GM12878 (cell line): Measurements from ENCODE around the gene DCTN4. TPM values are rescaled to one million over a fixed set of nuclear protein-coding genes. Genes with fewer than 3 reads are reported as not detected.

Experiments used
- ATAC-seq: fragments of 200-7000 bp; cut with Tn5 transposase; 3 replicates; pipeline ENCODE4 v1.9.1; 2020; ENCODE audit warnings: mild to moderate bottlenecking, moderate library complexity
- BruUV-seq: library from RNA; stranded (reverse); fragments of 400-500 nt; replicated peaks from 2 replicates; lab custom pipeline; 2021; lab: Mats Ljungman, UMichigan
- CTCF ChIA-PET: fragments of 300-600 bp; sonication (Branson Sonifier 250); formaldehyde crosslinking; extraction: SDS; loops from one replicate; lab custom pipeline; 2021; ENCODE audit warnings: inconsistent platforms; lab: Yijun Ruan, JAX
- POLR2A ChIA-PET: fragments of 350-600 bp; formaldehyde crosslinking; extraction: SDS; loops from one replicate; lab custom pipeline; 2021; ENCODE audit warnings: inconsistent platforms; lab: Charles Lee
- RAD21 ChIA-PET: fragments of 300-600 bp; sonication (Branson Sonifier 250); formaldehyde crosslinking; loops from one replicate; lab custom pipeline; 2023; ENCODE audit warnings: antibody characterized with exemption; ENCODE audit not compliant: unreplicated experiment; lab: Charles Lee
- SMC1A ChIA-PET: fragments of 300-600 bp; sonication (Branson Sonifier 250); formaldehyde crosslinking; loops from one replicate; lab custom pipeline; 2023; ENCODE audit not compliant: unreplicated experiment, uncharacterized antibody; lab: Charles Lee
- DNase-seq: peaks from one replicate; pipeline ENCODE4 v3.0.0-alpha.2; 2011; ENCODE audit warnings: low read depth, low spot score
- FAIRE-seq: peaks from 3 replicates; lab custom pipeline; 2011; peaks lifted over from hg19 to GRCh38; lab: Jason Lieb, UNC
- H2AFZ ChIP-seq: 2 replicates; pipeline ENCODE4 v1.6.0; 2011; ENCODE audit warnings: low read depth, low read length, control low read depth; ENCODE audit not compliant: control insufficient read depth
- H3K27ac ChIP-seq: 2 replicates; pipeline ENCODE4 v1.5.1; 2011; ENCODE audit warnings: control low read depth; ENCODE audit not compliant: control insufficient read depth, insufficient read depth
- H3K27me3 ChIP-seq, 2 experiments: replicated peaks in 1 of 2; 2 replicates each; pipeline versions ENCODE4 v1.6.0 to v1.6.1; 2011; ENCODE audit warnings: low read length in 1 of 2; ENCODE audit not compliant: control insufficient read depth in 2 of 2, insufficient read depth in 2 of 2
- H3K36me3 ChIP-seq, 2 experiments: 2 replicates each; pipeline ENCODE4 v1.5.1; 2011; ENCODE audit warnings: low read length in 1 of 2; ENCODE audit not compliant: control insufficient read depth in 2 of 2, insufficient read depth in 2 of 2
- H3K4me1 ChIP-seq: 2 replicates; pipeline ENCODE4 v1.6.1; 2011; ENCODE audit warnings: mild to moderate bottlenecking, low read length, moderate library complexity, mixed read lengths; ENCODE audit not compliant: control insufficient read depth, insufficient read depth
- H3K4me2 ChIP-seq: 2 replicates; pipeline ENCODE4 v1.6.0; 2011; ENCODE audit warnings: control low read depth; ENCODE audit not compliant: control insufficient read depth, insufficient read depth
- H3K4me3 ChIP-seq: fragments of 200-600 bp; sonication (generic); 2 replicates; pipeline ENCODE4 v1.5.1; 2016
- H3K79me2 ChIP-seq: 2 replicates; pipeline ENCODE4 v1.6.0; 2011; ENCODE audit warnings: low read length; ENCODE audit not compliant: control insufficient read depth, insufficient read depth
- H3K9ac ChIP-seq: 2 replicates; pipeline ENCODE4 v1.8.0; 2011; ENCODE audit warnings: low read length, control low read depth, mixed read lengths; ENCODE audit not compliant: control insufficient read depth, insufficient read depth
- H3K9me3 ChIP-seq: replicated peaks from 3 replicates; pipeline ENCODE4 v1.5.1; 2011; ENCODE audit warnings: mild to moderate bottlenecking, low read length; ENCODE audit not compliant: control insufficient read depth, insufficient read depth
- H4K20me1 ChIP-seq: 2 replicates; pipeline ENCODE4 v1.6.0; 2011; ENCODE audit not compliant: control insufficient read depth, insufficient read depth
- CBX3 ChIP-seq: fragments of 200-600 bp; sonication (generic); IDR thresholded peaks from 2 replicates; pipeline ENCODE4 v1.6.1; 2016; ENCODE audit warnings: low read depth, borderline replicate concordance
- CBX5 ChIP-seq: sonication (generic); IDR thresholded peaks from 2 replicates; pipeline ENCODE4 v1.6.1; 2016; ENCODE audit warnings: low read depth, moderate library complexity, mild to moderate bottlenecking, inconsistent platforms
- ETV6 ChIP-seq, 2 experiments: fragments of 450-650 bp in 1 of 2; IDR thresholded peaks in 1 of 2; conservative IDR thresholded peaks in 1 of 2; 2 replicates each; pipeline ENCODE4 v1.6.1; 2014; ENCODE audit warnings: antibody characterized with exemption in 1 of 2, borderline replicate concordance in 1 of 2, low read depth in 1 of 2, mild to moderate bottlenecking in 1 of 2, moderate library complexity in 1 of 2
- LARP7 ChIP-seq: fragments of 450-650 bp; IDR thresholded peaks from 2 replicates; pipeline ENCODE4 v1.6.1; 2017; ENCODE audit warnings: mild to moderate bottlenecking
- MEF2A ChIP-seq: IDR thresholded peaks from 2 replicates; pipeline ENCODE4 v1.6.1; 2011; ENCODE audit warnings: low read depth, mild to moderate bottlenecking, low read length, moderate library complexity; ENCODE audit not compliant: insufficient read depth
- MYB ChIP-seq: fragments of 150-350 bp; IDR thresholded peaks from 2 replicates; pipeline ENCODE4 v1.6.1; 2014; ENCODE audit warnings: mild to moderate bottlenecking, low read depth, low read length, borderline replicate concordance
- SMAD5 ChIP-seq: IDR thresholded peaks from 2 replicates; pipeline ENCODE4 v1.6.1; 2016; ENCODE audit warnings: antibody characterized with exemption, low read depth
- SMARCA5 ChIP-seq: fragments of 450-650 bp; IDR thresholded peaks from 2 replicates; pipeline ENCODE4 v1.6.1; 2017; ENCODE audit warnings: mild to moderate bottlenecking
- SREBF1 ChIP-seq: IDR thresholded peaks from 2 replicates; pipeline ENCODE4 v1.6.1; 2012; ENCODE audit warnings: mild to moderate bottlenecking, low read length
- ZSCAN29 ChIP-seq: fragments of 450-650 bp; IDR thresholded peaks from 2 replicates; pipeline ENCODE4 v1.6.1; 2017; ENCODE audit warnings: mild to moderate bottlenecking, moderate library complexity
- WGBS: methylation state at CpG from one replicate; pipeline ENCODE4 v1.1.6; 2016; ENCODE audit warnings: low lambda C conversion rate; ENCODE audit not compliant: insufficient replicate concordance, insufficient coverage; ENCODE audit errors: missing lambda C conversion rate; 5-methylcytosine and 5-hydroxymethylcytosine counted together
- in situ Hi-C: fragments of 300-500 bp; cut with MboI; formaldehyde crosslinking; loops from 9 replicates; pipeline ENCODE4 v1.14.3; 2018; ENCODE audit warnings: mixed read lengths
- intact Hi-C: fragments of 100-400 bp; cut with micrococcal nuclease; formaldehyde crosslinking; loops from one replicate; pipeline ENCODE4 v1.14.2; 2022; ENCODE audit not compliant: unreplicated experiment
- polyA plus RNA-seq, 11 experiments: library from polyadenylated mRNA; depleted of rRNA in 4 of 11; unstranded in 6 of 11; stranded (reverse) in 5 of 11; fragments of >200 nt; fragmentation: Nextera tagmentation in 4 of 11; fragmentation: Illumina TruSeq in 1 of 11; extraction: Ambion mirVana in 4 of 11; extraction: Trizol in 1 of 11; gene quantifications; 1 replicate in 1 of 11; 2 replicates in 10 of 11; pipeline versions ENCODE4 v1.2.1 to v1.2.3, GENCODE V29; 2011 to 2016; ENCODE audit warnings: inconsistent platforms in 2 of 11, missing spikeins in 2 of 11, low read depth in 1 of 11
- total RNA-seq, 4 experiments: library from RNA; depleted of rRNA in 3 of 4; stranded (reverse); fragments of >200 nt in 3 of 4; fragmentation: Illumina TruSeq in 1 of 4; extraction: Trizol in 1 of 4; gene quantifications; 2 replicates each; pipeline versions ENCODE4 v1.2.1 to v1.2.3, GENCODE V29; 2013 to 2021
- TF ChIP-seq, protein P1 (sequence below): fragments of 150-350 bp; IDR thresholded peaks from 2 replicates; pipeline ENCODE4 v1.6.1; 2014; ENCODE audit warnings: mild to moderate bottlenecking, low read depth, low read length
- TF ChIP-seq, protein P2 (sequence below): IDR thresholded peaks from 2 replicates; pipeline ENCODE4 v1.6.1; 2012; ENCODE audit warnings: low read depth, low read length, improper control_type of control experiment
- TF ChIP-seq, protein P3 (sequence below): fragments of 450-650 bp; IDR thresholded peaks from 2 replicates; pipeline ENCODE4 v1.6.1; 2014; ENCODE audit warnings: mild to moderate bottlenecking
- TF ChIP-seq, protein P4 (sequence below): fragments of 450-650 bp; IDR thresholded peaks from 2 replicates; pipeline ENCODE4 v1.6.1; 2018; ENCODE audit warnings: borderline replicate concordance, mild to moderate bottlenecking; ENCODE audit not compliant: partially characterized antibody
- TF ChIP-seq, protein P5 (sequence below): IDR thresholded peaks from 2 replicates; pipeline ENCODE4 v1.6.1; 2012; ENCODE audit warnings: low read length, inconsistent platforms

DCTN4 gene
- total and polyA plus RNA-seq, 10 of the 15 experiments (the other 5 are each of a cell fraction or from before 2014, with no cell fraction given): 7.6 to 27.8 (median 18.0) TPM

DNA sequence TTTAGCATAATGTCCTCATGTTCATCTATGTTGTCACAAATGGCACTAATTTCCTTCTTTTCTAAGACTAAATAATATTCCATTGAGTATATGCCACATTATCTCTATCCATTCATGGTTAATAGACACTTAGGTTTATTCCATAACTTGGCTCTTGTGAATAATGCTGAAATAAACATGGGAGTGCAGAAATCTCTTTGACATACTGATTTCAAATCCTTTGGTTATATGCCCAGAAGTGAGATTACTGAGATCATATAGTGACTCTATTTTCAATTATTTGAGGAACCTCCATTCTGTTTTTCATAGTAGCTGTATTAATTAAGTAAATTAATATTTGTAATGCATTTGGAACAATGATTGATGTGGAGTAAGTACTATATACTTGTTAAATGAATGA lies 32.7 kb upstream of the DCTN4 start (continued):
- TF ChIP-seq ETV6 (conservative IDR thresholded peaks at IDR 0.05 in 1 of 2, IDR thresholded peaks at IDR 0.05 in 1 of 2; ENCODE audit: borderline replicate concordance in 1 of 2, low read depth in 1 of 2): no peak
- no peak for TF ChIP-seq SMAD5
- TF ChIP-seq CBX5: no peak
- TF ChIP-seq SMARCA5: no peak

DNA sequence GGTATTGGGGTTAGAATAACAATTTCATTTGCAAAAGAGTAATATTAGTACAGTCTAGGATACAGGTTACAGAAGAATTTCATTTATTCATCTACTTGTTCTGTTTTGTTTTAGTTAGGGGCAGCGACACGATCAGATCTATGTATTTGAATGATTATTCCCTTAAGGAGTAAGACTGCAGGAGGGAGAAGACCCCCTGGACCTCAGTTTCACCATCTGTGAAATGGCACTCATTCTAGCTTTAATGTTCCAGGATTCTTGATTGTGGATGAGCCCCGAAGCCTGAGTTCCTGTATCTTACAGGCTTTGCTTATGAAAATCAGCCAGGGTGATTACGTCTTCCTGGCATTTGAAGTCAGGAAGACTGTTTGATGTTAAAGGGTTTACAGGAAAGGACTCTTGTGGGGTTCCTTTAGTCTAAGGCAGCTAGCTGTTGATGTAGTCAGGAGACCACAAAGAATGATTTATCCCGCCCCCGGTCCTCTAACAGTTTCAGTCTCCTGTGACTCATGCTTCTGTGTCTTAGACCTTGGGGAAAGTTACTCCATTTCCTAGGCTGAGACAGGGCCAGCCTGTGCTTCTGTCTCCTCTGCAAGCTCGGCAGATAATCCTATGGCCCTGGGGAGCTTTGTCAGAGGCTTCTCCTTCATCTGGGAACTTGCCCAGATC lies 31.3 kb upstream of the DCTN4 start:
- no peaks in the 10 kb centered on the region for H4K20me1 ChIP-seq
- H3K9me3 ChIP-seq: peaks cover 4% of the 10 kb centered on the region; the same call in 2 of the 3 replicates
- peaks cover 43% of the 10 kb centered on the region for H3K79me2 ChIP-seq
- H3K4me1 ChIP-seq: peaks cover 22% of the 10 kb centered on the region
- peak overlapping the region; percentile 66 for H2AFZ ChIP-seq
- peak overlapping the region; percentile 36 for H3K9ac ChIP-seq
- no peaks in the 10 kb centered on the region for H3K27me3 ChIP-seq
- DNase-seq: peak; percentile 54
- BruUV-seq: no TSS peak
- peak overlapping the region; percentile 95 for H3K4me2 ChIP-seq
- 31% methylated on average over 7 of the region's 7 CpGs for WGBS
- RAD21 ChIA-PET: interaction anchor here (1.1 kb wide), 2 partner anchors 12 to 55 kb away, joined by 3 read pairs; partner anchors contain the start of gene SMIM3
- SMC1A ChIA-PET: interaction anchor here (0.6 to 2.1 kb wide), 6 partner anchors 8 to 55 kb away, joined by 3 to 10 read pairs (median 3); partner anchors contain the start of gene SMIM3
- in situ Hi-C loops (loop anchor here (10.0 kb wide), 1 partner anchor 375 kb away; no protein-coding TSS in a partner anchor), intact Hi-C loops (loop anchor here (10.0 kb wide), 2 partner anchors 305 to 465 kb away; partner anchors contain the start of gene GM2A)
- ATAC-seq: peak; percentile 98
- peak overlapping the region; percentile 60 for H3K27ac ChIP-seq
- FAIRE-seq: peak; percentile 84
- POLR2A ChIA-PET: interaction anchor here (1.5 to 1.9 kb wide), 2 partner anchors 10 to 89 kb away, joined by 4 to 5 read pairs; partner anchors contain the start of gene RBM22
- 0 out of 2 replicates have a peak overlapping the region, but pooled peaks have one; percentile 31 for H3K4me3 ChIP-seq
- CTCF ChIA-PET: interaction anchor here (1.0 to 2.4 kb wide), 4 partner anchors 9 to 57 kb away, joined by 3 to 8 read pairs (median 7); partner anchors contain the start of genes IRGM and SMIM3
- H3K36me3 ChIP-seq: no peaks in the 10 kb centered on the region
- TF ChIP-seq CBX3 (no peak), ZSCAN29 (no peak), MEF2A (no peak), LARP7 (no peak), SREBF1 (no peak), MYB (no peak)
- TF ChIP-seq, protein P1, sequence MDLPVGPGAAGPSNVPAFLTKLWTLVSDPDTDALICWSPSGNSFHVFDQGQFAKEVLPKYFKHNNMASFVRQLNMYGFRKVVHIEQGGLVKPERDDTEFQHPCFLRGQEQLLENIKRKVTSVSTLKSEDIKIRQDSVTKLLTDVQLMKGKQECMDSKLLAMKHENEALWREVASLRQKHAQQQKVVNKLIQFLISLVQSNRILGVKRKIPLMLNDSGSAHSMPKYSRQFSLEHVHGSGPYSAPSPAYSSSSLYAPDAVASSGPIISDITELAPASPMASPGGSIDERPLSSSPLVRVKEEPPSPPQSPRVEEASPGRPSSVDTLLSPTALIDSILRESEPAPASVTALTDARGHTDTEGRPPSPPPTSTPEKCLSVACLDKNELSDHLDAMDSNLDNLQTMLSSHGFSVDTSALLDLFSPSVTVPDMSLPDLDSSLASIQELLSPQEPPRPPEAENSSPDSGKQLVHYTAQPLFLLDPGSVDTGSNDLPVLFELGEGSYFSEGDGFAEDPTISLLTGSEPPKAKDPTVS: no peak
- TF ChIP-seq, protein P2, sequence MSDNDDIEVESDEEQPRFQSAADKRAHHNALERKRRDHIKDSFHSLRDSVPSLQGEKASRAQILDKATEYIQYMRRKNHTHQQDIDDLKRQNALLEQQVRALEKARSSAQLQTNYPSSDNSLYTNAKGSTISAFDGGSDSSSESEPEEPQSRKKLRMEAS: no peak
- TF ChIP-seq, protein P3, sequence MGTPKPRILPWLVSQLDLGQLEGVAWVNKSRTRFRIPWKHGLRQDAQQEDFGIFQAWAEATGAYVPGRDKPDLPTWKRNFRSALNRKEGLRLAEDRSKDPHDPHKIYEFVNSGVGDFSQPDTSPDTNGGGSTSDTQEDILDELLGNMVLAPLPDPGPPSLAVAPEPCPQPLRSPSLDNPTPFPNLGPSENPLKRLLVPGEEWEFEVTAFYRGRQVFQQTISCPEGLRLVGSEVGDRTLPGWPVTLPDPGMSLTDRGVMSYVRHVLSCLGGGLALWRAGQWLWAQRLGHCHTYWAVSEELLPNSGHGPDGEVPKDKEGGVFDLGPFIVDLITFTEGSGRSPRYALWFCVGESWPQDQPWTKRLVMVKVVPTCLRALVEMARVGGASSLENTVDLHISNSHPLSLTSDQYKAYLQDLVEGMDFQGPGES: no peak
- TF ChIP-seq, protein P4, sequence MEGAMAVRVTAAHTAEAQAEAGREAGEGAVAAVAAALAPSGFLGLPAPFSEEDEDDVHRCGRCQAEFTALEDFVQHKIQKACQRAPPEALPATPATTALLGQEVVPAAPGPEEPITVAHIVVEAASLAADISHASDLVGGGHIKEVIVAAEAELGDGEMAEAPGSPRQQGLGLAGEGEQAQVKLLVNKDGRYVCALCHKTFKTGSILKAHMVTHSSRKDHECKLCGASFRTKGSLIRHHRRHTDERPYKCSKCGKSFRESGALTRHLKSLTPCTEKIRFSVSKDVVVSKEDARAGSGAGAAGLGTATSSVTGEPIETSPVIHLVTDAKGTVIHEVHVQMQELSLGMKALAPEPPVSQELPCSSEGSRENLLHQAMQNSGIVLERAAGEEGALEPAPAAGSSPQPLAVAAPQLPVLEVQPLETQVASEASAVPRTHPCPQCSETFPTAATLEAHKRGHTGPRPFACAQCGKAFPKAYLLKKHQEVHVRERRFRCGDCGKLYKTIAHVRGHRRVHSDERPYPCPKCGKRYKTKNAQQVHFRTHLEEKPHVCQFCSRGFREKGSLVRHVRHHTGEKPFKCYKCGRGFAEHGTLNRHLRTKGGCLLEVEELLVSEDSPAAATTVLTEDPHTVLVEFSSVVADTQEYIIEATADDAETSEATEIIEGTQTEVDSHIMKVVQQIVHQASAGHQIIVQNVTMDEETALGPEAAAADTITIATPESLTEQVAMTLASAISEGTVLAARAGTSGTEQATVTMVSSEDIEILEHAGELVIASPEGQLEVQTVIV: no peak
- TF ChIP-seq, protein P5, sequence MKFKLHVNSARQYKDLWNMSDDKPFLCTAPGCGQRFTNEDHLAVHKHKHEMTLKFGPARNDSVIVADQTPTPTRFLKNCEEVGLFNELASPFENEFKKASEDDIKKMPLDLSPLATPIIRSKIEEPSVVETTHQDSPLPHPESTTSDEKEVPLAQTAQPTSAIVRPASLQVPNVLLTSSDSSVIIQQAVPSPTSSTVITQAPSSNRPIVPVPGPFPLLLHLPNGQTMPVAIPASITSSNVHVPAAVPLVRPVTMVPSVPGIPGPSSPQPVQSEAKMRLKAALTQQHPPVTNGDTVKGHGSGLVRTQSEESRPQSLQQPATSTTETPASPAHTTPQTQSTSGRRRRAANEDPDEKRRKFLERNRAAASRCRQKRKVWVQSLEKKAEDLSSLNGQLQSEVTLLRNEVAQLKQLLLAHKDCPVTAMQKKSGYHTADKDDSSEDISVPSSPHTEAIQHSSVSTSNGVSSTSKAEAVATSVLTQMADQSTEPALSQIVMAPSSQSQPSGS: peak; percentile 61
